GM18502 (cell line): ENCODE measurements around the gene AKAP6.

Experiments used
- ATAC-seq: cut with Tn5 transposase; IDR thresholded peaks from one replicate; pipeline ENCODE4 v1.9.1; 2021; ENCODE audit warnings: mild to moderate bottlenecking; ENCODE audit not compliant: unreplicated experiment, poor library complexity

Gene AKAP6

GRCh38 chr14:32403688-32404087 lies 74.6 kb downstream of the AKAP6 start:
- ATAC-seq = no peak

- no peak for ATAC-seq
Measured at GRCh38 chr14:32404784-32405573, 75.9 kb downstream of the AKAP6 start.

GRCh38 chr14:32405856-32406255 lies 76.8 kb downstream of the AKAP6 start:
- no peak for ATAC-seq

GRCh38 chr14:32407130-32407529 lies 78.0 kb downstream of the AKAP6 start:
- ATAC-seq = no peak

- no peak for ATAC-seq
Measured at GRCh38 chr14:32408018-32408417, 78.9 kb downstream of the AKAP6 start.

GRCh38 chr14:32412103-32412502 lies 83.0 kb downstream of the AKAP6 start:
- ATAC-seq = no peak

GRCh38 chr14:32412532-32412931 lies 83.4 kb downstream of the AKAP6 start:
- ATAC-seq = no peak

GRCh38 chr14:32413967-32414640 lies 85.0 kb downstream of the AKAP6 start:
- no peak for ATAC-seq

GRCh38 chr14:32414808-32415255 lies 85.7 kb downstream of the AKAP6 start:
- ATAC-seq = no peak

- ATAC-seq = no peak
Measured at GRCh38 chr14:32417956-32418552, 89.0 kb downstream of the AKAP6 start.

- no peak for ATAC-seq
Measured at GRCh38 chr14:32419429-32419828, 90.3 kb downstream of the AKAP6 start.

- ATAC-seq = no peak
Measured at GRCh38 chr14:32421781-32422180, 92.7 kb downstream of the AKAP6 start.

GRCh38 chr14:32422440-32422839 lies 93.3 kb downstream of the AKAP6 start:
- ATAC-seq = no peak

- ATAC-seq = no peak
Measured at GRCh38 chr14:32426028-32426427, 96.9 kb downstream of the AKAP6 start.

GRCh38 chr14:32426586-32427388 lies 97.7 kb downstream of the AKAP6 start:
- no peak for ATAC-seq

- ATAC-seq = no peak
Measured at GRCh38 chr14:32427726-32428528, 98.8 kb downstream of the AKAP6 start.

GRCh38 chr14:32428875-32429274 lies 99.8 kb downstream of the AKAP6 start:
- ATAC-seq = no peak

GRCh38 chr14:32430326-32430725 lies 101.2 kb downstream of the AKAP6 start:
- no peak for ATAC-seq

- ATAC-seq = no peak
Measured at GRCh38 chr14:32432813-32433538, 103.9 kb downstream of the AKAP6 start.
